IMR-90 (cell line): Measurements from ENCODE around the gene STARD3. TPM values are rescaled to one million over a fixed set of nuclear protein-coding genes. Genes with fewer than 3 reads are reported as not detected.

Experiments used
- ATAC-seq: fragments of 200-7000 bp; cut with Tn5 transposase; 2 replicates; pipeline ENCODE4 v1.9.1; 2020; ENCODE audit warnings: low read depth, mild to moderate bottlenecking, moderate library complexity
- BruUV-seq: library from RNA; stranded (reverse); fragments of 400-500 nt; replicated peaks from 2 replicates; lab custom pipeline; 2021; lab: Mats Ljungman, UMichigan
- CTCF ChIA-PET: fragments of 300-600 bp; formaldehyde crosslinking; extraction: SDS; loops from one replicate; lab custom pipeline; 2021; ENCODE audit warnings: antibody characterized with exemption; lab: Yijun Ruan, JAX
- POLR2A ChIA-PET: fragments of 300-600 bp; sonication (Branson Sonifier 250); formaldehyde crosslinking; loops from one replicate; lab custom pipeline; 2022; ENCODE audit warnings: antibody characterized with exemption; ENCODE audit not compliant: unreplicated experiment; lab: Charles Lee
- DNase-seq: peaks from one replicate; pipeline ENCODE4 v3.0.0; 2013
- H2AFZ ChIP-seq: replicated peaks from 2 replicates; pipeline ENCODE3; 2013; ENCODE audit warnings: low read length, mild to moderate bottlenecking; ENCODE audit not compliant: poor library complexity
- H2AK5ac ChIP-seq: 2 replicates; pipeline ENCODE4 v1.6.1; 2013; ENCODE audit warnings: low read depth, low read length, inconsistent platforms
- H2AK9ac ChIP-seq: replicated peaks from 2 replicates; pipeline ENCODE3; 2013; ENCODE audit warnings: mild to moderate bottlenecking, low read depth, low read length, moderate library complexity; ENCODE audit not compliant: poor library complexity
- H2BK120ac ChIP-seq: 2 replicates; pipeline ENCODE4 v1.6.1; 2013; ENCODE audit warnings: low read depth, low read length, inconsistent platforms
- H2BK15ac ChIP-seq: 3 replicates; pipeline ENCODE4 v1.6.1; 2013; ENCODE audit warnings: low read depth, low read length, inconsistent platforms
- H2BK20ac ChIP-seq: 2 replicates; pipeline ENCODE4 v1.6.1; 2013; ENCODE audit warnings: low read depth, mild to moderate bottlenecking, inconsistent platforms, low read length, moderate library complexity
- H2BK5ac ChIP-seq: 2 replicates; pipeline ENCODE4 v1.6.1; 2013; ENCODE audit warnings: mild to moderate bottlenecking, low read depth, low read length, inconsistent platforms; ENCODE audit not compliant: poor library complexity, severe bottlenecking
- H3K14ac ChIP-seq: replicated peaks from 2 replicates; pipeline ENCODE4 v1.6.1; 2013; ENCODE audit warnings: low read depth, low read length, inconsistent platforms
- H3K18ac ChIP-seq: 2 replicates; pipeline ENCODE4 v1.6.1; 2013; ENCODE audit warnings: low read depth, low read length, control low read depth
- H3K23ac ChIP-seq: 2 replicates; pipeline ENCODE4 v1.6.1; 2013; ENCODE audit warnings: low read depth, low read length, inconsistent platforms
- H3K27ac ChIP-seq: 2 replicates; pipeline ENCODE4 v1.5.1; 2013; ENCODE audit warnings: mild to moderate bottlenecking, control low read depth, low read length; ENCODE audit not compliant: insufficient read depth
- H3K27me3 ChIP-seq: 2 replicates; pipeline ENCODE4 v1.6.1; 2013; ENCODE audit warnings: low read length; ENCODE audit not compliant: control insufficient read depth, insufficient read depth
- H3K36me3 ChIP-seq: 2 replicates; pipeline ENCODE4 v1.6.1; 2013; ENCODE audit warnings: low read length, mixed read lengths; ENCODE audit not compliant: control insufficient read depth, insufficient read depth
- H3K4ac ChIP-seq: 2 replicates; pipeline ENCODE4 v1.6.1; 2013; ENCODE audit warnings: low read depth, low read length, inconsistent platforms
- H3K4me1 ChIP-seq: 2 replicates; pipeline ENCODE4 v1.6.1; 2013; ENCODE audit warnings: low read length, mixed read lengths; ENCODE audit not compliant: control insufficient read depth, insufficient read depth
- H3K4me2 ChIP-seq: 2 replicates; pipeline ENCODE4 v1.6.1; 2013; ENCODE audit warnings: low read depth, mild to moderate bottlenecking, control low read depth, low read length, moderate library complexity
- H3K4me3 ChIP-seq: 2 replicates; pipeline ENCODE4 v1.5.1; 2013; ENCODE audit warnings: low read depth, mild to moderate bottlenecking, control low read depth, low read length, moderate library complexity; ENCODE audit not compliant: insufficient read depth
- H3K56ac ChIP-seq: 2 replicates; pipeline ENCODE4 v1.6.1; 2013; ENCODE audit warnings: low read length, inconsistent platforms; ENCODE audit not compliant: insufficient read depth; ENCODE audit errors: extremely low read depth
- H3K79me1 ChIP-seq, 2 experiments: 2 replicates each; pipeline ENCODE4 v1.6.1; 2013; ENCODE audit warnings: low read length in 2 of 2, inconsistent platforms in 1 of 2, low read depth in 1 of 2
- H3K9ac ChIP-seq: 2 replicates; pipeline ENCODE4 v1.6.1; 2013; ENCODE audit warnings: low read depth, low read length, control low read depth
- H3K9me1 ChIP-seq: 2 replicates; pipeline ENCODE4 v1.6.1; 2013; ENCODE audit warnings: low read length, inconsistent platforms; ENCODE audit not compliant: insufficient read depth
- H3K9me3 ChIP-seq: 2 replicates; pipeline ENCODE4 v1.6.1; 2013; ENCODE audit warnings: low read length; ENCODE audit not compliant: control insufficient read depth, insufficient read depth
- H4K20me1 ChIP-seq: 2 replicates; pipeline ENCODE4 v1.6.1; 2013; ENCODE audit warnings: low read length, inconsistent platforms; ENCODE audit not compliant: insufficient read depth
- H4K5ac ChIP-seq: 2 replicates; pipeline ENCODE4 v1.6.1; 2013; ENCODE audit warnings: mild to moderate bottlenecking, low read depth, low read length, control low read depth
- H4K8ac ChIP-seq, 2 experiments: 2 replicates each; pipeline ENCODE4 v1.6.1; 2013; ENCODE audit warnings: low read depth in 2 of 2, low read length in 2 of 2, control low read depth in 1 of 2, inconsistent platforms in 1 of 2
- H4K91ac ChIP-seq: 2 replicates; pipeline ENCODE4 v1.6.1; 2013; ENCODE audit warnings: low read depth, low read length, inconsistent platforms; ENCODE audit not compliant: insufficient read depth
- CEBPB ChIP-seq: IDR thresholded peaks from 2 replicates; pipeline ENCODE4 v1.6.1; 2012; ENCODE audit warnings: low read depth, low read length, improper control_type of control experiment
- MAZ ChIP-seq: IDR thresholded peaks from 2 replicates; pipeline ENCODE4 v1.6.1; 2012; ENCODE audit warnings: low read depth, mild to moderate bottlenecking, low read length, improper control_type of control experiment, moderate library complexity, borderline replicate concordance
- WGBS, 2 experiments: methylation state at CpG; one replicate each; pipeline versions ENCODE4 v1.1.5 to v1.1.7; 2013; ENCODE audit warnings: missing lambda C conversion rate in 2 of 2; ENCODE audit not compliant: insufficient read length in 1 of 2; ENCODE audit errors: extremely low coverage in 2 of 2; 5-methylcytosine and 5-hydroxymethylcytosine counted together
- dilution Hi-C: fragments of 300-500 bp; cut with HindIII; formaldehyde crosslinking; loops from one replicate; pipeline ENCODE4 v1.14.3; 2018; ENCODE audit warnings: low sequenced_read_pairs; ENCODE audit not compliant: unreplicated experiment
- in situ Hi-C: fragments of 300-500 bp; cut with MboI; formaldehyde crosslinking; loops from 3 replicates; pipeline ENCODE4 v1.14.3; 2019; ENCODE audit warnings: low sequenced_read_pairs, inconsistent platforms, mixed read lengths
- intact Hi-C: fragments of 100-400 bp; cut with micrococcal nuclease; formaldehyde crosslinking; loops from 2 replicates; pipeline ENCODE4 v1.10.0; 2022
- polyA plus RNA-seq, 3 experiments: library from polyadenylated mRNA; depleted of rRNA; stranded (reverse); fragments of >200 nt; gene quantifications; 2 replicates each; pipeline ENCODE4 v1.2.3, GENCODE V29; 2012; ENCODE audit warnings: low replicate concordance in 1 of 3
- total RNA-seq: library from RNA; depleted of rRNA; stranded (reverse); fragments of >200 nt; gene quantifications from 2 replicates; pipeline ENCODE4 v1.2.3, GENCODE V29; 2012

Gene STARD3
- total and polyA plus RNA-seq, 2 of the 4 experiments (the other 2 are of a cell fraction): 8.1 to 50.4 TPM

GRCh38 chr17:39687101-39687545 is 50.2 kb downstream of the STARD3 start:
- in situ Hi-C loops (no loop called here), dilution Hi-C loops (no loop called here), intact Hi-C loops (no loop called here)
- no peak overlapping the region for H3K56ac ChIP-seq
- H2BK20ac ChIP-seq: no peak overlapping the region
- H3K18ac ChIP-seq: no peak overlapping the region
- H3K9ac ChIP-seq: no peak overlapping the region
- TF ChIP-seq MAZ: no peak
- no peak for TF ChIP-seq CEBPB
- H3K9me1 ChIP-seq: peaks cover 8% of the 10 kb centered on the region
- H3K14ac ChIP-seq: 0 out of 2 replicates have a peak overlapping the region, but pooled peaks have one; percentile 23
- no peak overlapping the region for H2BK15ac ChIP-seq
- DNase-seq: no peak
- ChIA-PET CTCF (interaction anchor here (1.0 to 1.5 kb wide), 5 partner anchors 12 to 66 kb away, joined by 3 to 5 read pairs (median 3); no protein-coding TSS in a partner anchor), POLR2A (no interaction called here)
- peaks cover 8 to 16% of the 10 kb centered on the region in 2 experiments for H3K79me1 ChIP-seq
- H3K27ac ChIP-seq: no peak overlapping the region
- H3K4ac ChIP-seq: peak overlapping the region; percentile 57
- no peak overlapping the region for H2AK5ac ChIP-seq
- peak overlapping the region; percentile 94 for H4K5ac ChIP-seq
- no peak overlapping the region for H2BK120ac ChIP-seq
- 0 out of 2 replicates have a peak overlapping the region, but pooled peaks have one; percentile 37 for H4K91ac ChIP-seq
- H2BK5ac ChIP-seq: no peak overlapping the region
- H3K27me3 ChIP-seq: no peaks in the 10 kb centered on the region
- no peak overlapping the region for H3K23ac ChIP-seq
- H3K4me3 ChIP-seq: peak overlapping the region; percentile 81; the same call in 1 of the 2 replicates
- H3K36me3 ChIP-seq: peaks cover 7% of the 10 kb centered on the region
- peak overlapping the region; percentile 83 for H2AFZ ChIP-seq
- H3K9me3 ChIP-seq: no peaks in the 10 kb centered on the region
- peak overlapping the region; percentile 98 to 99 for H4K8ac ChIP-seq
- H4K20me1 ChIP-seq: no peaks in the 10 kb centered on the region
- peak overlapping the region; percentile 71 for H3K4me2 ChIP-seq
- H3K4me1 ChIP-seq: peaks cover 9% of the 10 kb centered on the region
- WGBS, 2 experiments: no CpG with 5 or more reads among the region's 6 CpGs
- H2AK9ac ChIP-seq: no peak overlapping the region
- no peak for ATAC-seq
- BruUV-seq: no TSS peak
